ENCODE measurements around the gene SLC45A3.

Gene SLC45A3

GRCh38 chr1:205660361-205660760, 19.9 kb downstream of the SLC45A3 start:
- TF ChIP-seq POLR2AphosphoS5 (IDR thresholded peaks at IDR 0.05; ENCODE audit: low read depth, low read length), result no peak
- TF ChIP-seq SIN3A (IDR thresholded peaks at IDR 0.05; ENCODE audit: borderline replicate concordance, insufficient read depth, low read length), result no peak
- no peak for TF ChIP-seq TAF1 (IDR thresholded peaks at IDR 0.05; ENCODE audit: borderline replicate concordance, insufficient read depth, low read length)

- TF ChIP-seq POLR2AphosphoS5 (IDR thresholded peaks at IDR 0.05; ENCODE audit: low read depth, low read length), result no peak
- peak; percentile 58 for TF ChIP-seq FOXP2 (optimal IDR thresholded peaks at IDR 0.05; ENCODE audit: borderline replicate concordance, extremely low read depth, extremely low read length, insufficient read depth)
- no peak for TF ChIP-seq REST (IDR thresholded peaks at IDR 0.05; ENCODE audit: insufficient read depth in 1 of 2, low read depth in 2 of 2, low read length in 2 of 2)
Measured at GRCh38 chr1:205658943-205659581, 21.2 kb downstream of the SLC45A3 start.

- TF ChIP-seq SIN3A (IDR thresholded peaks at IDR 0.05; ENCODE audit: borderline replicate concordance, insufficient read depth, low read length) (no peak), POLR2AphosphoS5 (IDR thresholded peaks at IDR 0.05; ENCODE audit: low read depth, low read length) (no peak), TAF1 (IDR thresholded peaks at IDR 0.05; ENCODE audit: borderline replicate concordance, insufficient read depth, low read length) (no peak), FOXP2 (optimal IDR thresholded peaks at IDR 0.05; ENCODE audit: borderline replicate concordance, extremely low read depth, extremely low read length, insufficient read depth) (no peak), REST (IDR thresholded peaks at IDR 0.05; ENCODE audit: insufficient read depth in 1 of 2, low read depth in 2 of 2, low read length in 2 of 2) (no peak)
Measured at GRCh38 chr1:205656236-205656635, 24.1 kb downstream of the SLC45A3 start.

GRCh38 chr1:205652984-205653383, 27.3 kb downstream of the SLC45A3 start:
- TF ChIP-seq TAF1 (IDR thresholded peaks at IDR 0.05; ENCODE audit: borderline replicate concordance, insufficient read depth, low read length), result no peak
- no peak for TF ChIP-seq REST (IDR thresholded peaks at IDR 0.05; ENCODE audit: insufficient read depth in 1 of 2, low read depth in 2 of 2, low read length in 2 of 2)
- TF ChIP-seq SIN3A (IDR thresholded peaks at IDR 0.05; ENCODE audit: borderline replicate concordance, insufficient read depth, low read length), result no peak
- no peak for TF ChIP-seq POLR2AphosphoS5 (IDR thresholded peaks at IDR 0.05; ENCODE audit: low read depth, low read length)
- TF ChIP-seq FOXP2 (optimal IDR thresholded peaks at IDR 0.05; ENCODE audit: borderline replicate concordance, extremely low read depth, extremely low read length, insufficient read depth), result no peak

- no peak for TF ChIP-seq SIN3A (IDR thresholded peaks at IDR 0.05; ENCODE audit: borderline replicate concordance, insufficient read depth, low read length)
- TF ChIP-seq REST (IDR thresholded peaks at IDR 0.05; ENCODE audit: insufficient read depth in 1 of 2, low read depth in 2 of 2, low read length in 2 of 2), result no peak
- TF ChIP-seq TAF1 (IDR thresholded peaks at IDR 0.05; ENCODE audit: borderline replicate concordance, insufficient read depth, low read length), result no peak
- no peak for TF ChIP-seq FOXP2 (optimal IDR thresholded peaks at IDR 0.05; ENCODE audit: borderline replicate concordance, extremely low read depth, extremely low read length, insufficient read depth)
- no peak for TF ChIP-seq POLR2AphosphoS5 (IDR thresholded peaks at IDR 0.05; ENCODE audit: low read depth, low read length)
Measured at GRCh38 chr1:205650241-205650640, 30.1 kb downstream of the SLC45A3 start.
